HCT116 (cell line): ENCODE data around the gene PPIC.

Experiments
- ATF3 ChIP-seq: IDR thresholded peaks from 2 replicates; pipeline ENCODE4 v1.6.1; 2012
- CEBPB ChIP-seq: IDR thresholded peaks from 2 replicates; pipeline ENCODE4 v1.6.1; 2012; ENCODE audit warnings: low read depth
- CTCF ChIP-seq, 3 experiments: fragments of 200-600 bp in 1 of 3; sonication (generic) in 1 of 3; IDR thresholded peaks in 2 of 3; conservative IDR thresholded peaks in 1 of 3; 2 replicates each; pipeline ENCODE4 v1.5.1; 2012 to 2017; ENCODE audit warnings: low read depth in 2 of 3, low read length in 2 of 3, antibody characterized with exemption in 1 of 3, borderline replicate concordance in 1 of 3, control low read depth in 1 of 3, mild to moderate bottlenecking in 1 of 3, mixed read lengths in 1 of 3, mixed run types in 1 of 3, moderate library complexity in 1 of 3; ENCODE audit not compliant: insufficient read depth in 1 of 3
- EGR1 ChIP-seq: IDR thresholded peaks from 2 replicates; pipeline ENCODE4 v1.6.1; 2012; ENCODE audit warnings: low read depth
- POLR2A ChIP-seq: IDR thresholded peaks from 2 replicates; pipeline ENCODE4 v1.7.0; 2011; ENCODE audit warnings: borderline replicate concordance; ENCODE audit not compliant: insufficient read depth, insufficient read length; ENCODE audit errors: extremely low read depth
- REST ChIP-seq: IDR thresholded peaks from 2 replicates; pipeline ENCODE4 v1.6.1; 2012; ENCODE audit warnings: low read depth
- ZFX ChIP-seq: fragments of 450-650 bp; IDR thresholded peaks from 2 replicates; pipeline ENCODE4 v1.6.1; 2017
- ZNF274 ChIP-seq: fragments of 200-500 bp; sonication (Bioruptor generic); IDR thresholded peaks from 2 replicates; pipeline ENCODE4 v1.6.1; 2014; ENCODE audit warnings: mild to moderate bottlenecking, low read depth, low read length, inconsistent platforms

GRCh38 chr5:123046222-123046621 is 9.7 kb upstream of the PPIC start:
- TF ChIP-seq CTCF (IDR thresholded peaks at IDR 0.05 in 2 of 3, conservative IDR thresholded peaks at IDR 0.05 in 1 of 3; ENCODE audit: borderline replicate concordance in 1 of 3, insufficient read depth in 1 of 3, low read depth in 2 of 3, low read length in 2 of 3) (no peak), POLR2A (no peak), EGR1 (no peak), ZFX (no peak), ATF3 (no peak), ZNF274 (no peak), CEBPB (no peak), REST (no peak)
